ENCODE data around the gene SBNO1.
"Not testable (repeated sequence)": the region's sequence is repeated elsewhere in the genome, so short reads cannot be mapped to it uniquely, and the experiment has no call there.

The SBNO1 gene

GRCh38 chr12:123335490-123335889, 29.2 kb downstream of the SBNO1 start:
- H3K9ac ChIP-seq (ENCODE audit: low read depth, low read length), result no peak overlapping the region
- 96% methylated on average over 3 of the region's 3 CpGs for WGBS

GRCh38 chr12:123329799-123330198, 34.8 kb downstream of the SBNO1 start:
- Histone ChIP-seq H3K36me3 (ENCODE audit: insufficient read depth, low read length) (peaks cover 84% of the 10 kb centered on the region), H3K4me1 (ENCODE audit: insufficient read depth, low read length) (no peaks in the 10 kb centered on the region), H3K4me3 (ENCODE audit: low read length) (no peak overlapping the region), H3K27ac (ENCODE audit: low read depth, low read length) (no peak overlapping the region), H3K9ac (ENCODE audit: low read depth, low read length) (no peak overlapping the region), H3K9me3 (ENCODE audit: insufficient read depth, low read depth, low read length) (no peaks in the 10 kb centered on the region), H3K27me3 (ENCODE audit: insufficient read depth, low read length) (no peaks in the 10 kb centered on the region)
- 100% methylated on average over 1 of the region's 1 CpG for WGBS

More at GRCh38 chr12:123335490-123335889, 29.2 kb downstream of the SBNO1 start:
- no peaks in the 10 kb centered on the region for H3K27me3 ChIP-seq (ENCODE audit: insufficient read depth, low read length)
- no peak overlapping the region for H3K27ac ChIP-seq (ENCODE audit: low read depth, low read length)
- H3K4me1 ChIP-seq (ENCODE audit: insufficient read depth, low read length), result no peaks in the 10 kb centered on the region
- H3K4me3 ChIP-seq (ENCODE audit: low read length), result no peak overlapping the region
- H3K9me3 ChIP-seq (ENCODE audit: insufficient read depth, low read depth, low read length), result no peaks in the 10 kb centered on the region
- peaks cover 76% of the 10 kb centered on the region for H3K36me3 ChIP-seq (ENCODE audit: insufficient read depth, low read length)

- 96% methylated on average over 6 of the region's 6 CpGs for WGBS
- no peak overlapping the region for H3K4me3 ChIP-seq (ENCODE audit: low read length)
- H3K27me3 ChIP-seq (ENCODE audit: insufficient read depth, low read length), result no peaks in the 10 kb centered on the region
- H3K9me3 ChIP-seq (ENCODE audit: insufficient read depth, low read depth, low read length), result no peaks in the 10 kb centered on the region
- no peak overlapping the region for H3K9ac ChIP-seq (ENCODE audit: low read depth, low read length)
- peaks cover 100% of the 10 kb centered on the region for H3K36me3 ChIP-seq (ENCODE audit: insufficient read depth, low read length)
- no peaks in the 10 kb centered on the region for H3K4me1 ChIP-seq (ENCODE audit: insufficient read depth, low read length)
- H3K27ac ChIP-seq (ENCODE audit: low read depth, low read length), result no peak overlapping the region
Measured at GRCh38 chr12:123319826-123320225, 44.8 kb downstream of the SBNO1 start.

GRCh38 chr12:123319273-123319672, 45.4 kb downstream of the SBNO1 start:
- H3K9me3 ChIP-seq (ENCODE audit: insufficient read depth, low read depth, low read length), result no peaks in the 10 kb centered on the region
- H3K4me1 ChIP-seq (ENCODE audit: insufficient read depth, low read length), result no peaks in the 10 kb centered on the region
- peaks cover 100% of the 10 kb centered on the region for H3K36me3 ChIP-seq (ENCODE audit: insufficient read depth, low read length)
- H3K27ac ChIP-seq (ENCODE audit: low read depth, low read length), result no peak overlapping the region
- H3K27me3 ChIP-seq (ENCODE audit: insufficient read depth, low read length), result no peaks in the 10 kb centered on the region
- no peak overlapping the region for H3K9ac ChIP-seq (ENCODE audit: low read depth, low read length)
- no peak overlapping the region for H3K4me3 ChIP-seq (ENCODE audit: low read length)
- 90% methylated on average over 3 of the region's 3 CpGs for WGBS

GRCh38 chr12:123313046-123313445, 51.6 kb downstream of the SBNO1 start:
- H3K9ac ChIP-seq (ENCODE audit: low read depth, low read length); H3K4me3 ChIP-seq (ENCODE audit: low read length); H3K4me1 ChIP-seq (ENCODE audit: insufficient read depth, low read length); H3K27me3 ChIP-seq (ENCODE audit: insufficient read depth, low read length); H3K27ac ChIP-seq (ENCODE audit: low read depth, low read length); H3K9me3 ChIP-seq (ENCODE audit: insufficient read depth, low read depth, low read length): not testable (repeated sequence)
- H3K36me3 ChIP-seq (ENCODE audit: insufficient read depth, low read length), result peaks cover 96% of the 10 kb centered on the region
- WGBS, result 100% methylated on average over 1 of the region's 4 CpGs

GRCh38 chr12:123306200-123306599, 58.4 kb downstream of the SBNO1 start:
- H3K9me3 ChIP-seq (ENCODE audit: insufficient read depth, low read depth, low read length), result no peaks in the 10 kb centered on the region
- H3K27me3 ChIP-seq (ENCODE audit: insufficient read depth, low read length), result no peaks in the 10 kb centered on the region
- no peak overlapping the region for H3K4me3 ChIP-seq (ENCODE audit: low read length)
- peaks cover 97% of the 10 kb centered on the region for H3K36me3 ChIP-seq (ENCODE audit: insufficient read depth, low read length)
- WGBS, result 90% methylated on average over 3 of the region's 3 CpGs
- H3K9ac ChIP-seq (ENCODE audit: low read depth, low read length), result no peak overlapping the region
- no peaks in the 10 kb centered on the region for H3K4me1 ChIP-seq (ENCODE audit: insufficient read depth, low read length)
- no peak overlapping the region for H3K27ac ChIP-seq (ENCODE audit: low read depth, low read length)

GRCh38 chr12:123305136-123305535, 59.5 kb downstream of the SBNO1 start:
- peaks cover 99% of the 10 kb centered on the region for H3K36me3 ChIP-seq (ENCODE audit: insufficient read depth, low read length)
- H3K4me3 ChIP-seq (ENCODE audit: low read length), result no peak overlapping the region
- 94% methylated on average over 3 of the region's 3 CpGs for WGBS

GRCh38 chr12:123293178-123293760, 71.4 kb downstream of the SBNO1 start:
- Histone ChIP-seq H3K9me3 (ENCODE audit: insufficient read depth, low read depth, low read length) (no peaks in the 10 kb centered on the region), H3K9ac (ENCODE audit: low read depth, low read length) (no peak overlapping the region), H3K36me3 (ENCODE audit: insufficient read depth, low read length) (peaks cover 84% of the 10 kb centered on the region), H3K4me1 (ENCODE audit: insufficient read depth, low read length) (no peaks in the 10 kb centered on the region), H3K4me3 (ENCODE audit: low read length) (no peak overlapping the region), H3K27me3 (ENCODE audit: insufficient read depth, low read length) (no peaks in the 10 kb centered on the region), H3K27ac (ENCODE audit: low read depth, low read length) (no peak overlapping the region)
- 90% methylated on average over 9 of the region's 9 CpGs for WGBS

More at GRCh38 chr12:123305136-123305535, 59.5 kb downstream of the SBNO1 start:
- Histone ChIP-seq H3K27me3 (ENCODE audit: insufficient read depth, low read length) (no peaks in the 10 kb centered on the region), H3K9ac (ENCODE audit: low read depth, low read length) (no peak overlapping the region), H3K9me3 (ENCODE audit: insufficient read depth, low read depth, low read length) (no peaks in the 10 kb centered on the region), H3K27ac (ENCODE audit: low read depth, low read length) (no peak overlapping the region), H3K4me1 (ENCODE audit: insufficient read depth, low read length) (no peaks in the 10 kb centered on the region)

GRCh38 chr12:123289911-123290310, 74.7 kb downstream of the SBNO1 start:
- Histone ChIP-seq H3K27me3 (ENCODE audit: insufficient read depth, low read length) (no peaks in the 10 kb centered on the region), H3K9me3 (ENCODE audit: insufficient read depth, low read depth, low read length) (no peaks in the 10 kb centered on the region), H3K4me1 (ENCODE audit: insufficient read depth, low read length) (0 out of 2 replicates have a peak, but pooled peaks cover 4% of the 10 kb centered on the region), H3K27ac (ENCODE audit: low read depth, low read length) (no peak overlapping the region), H3K9ac (ENCODE audit: low read depth, low read length) (no peak overlapping the region), H3K36me3 (ENCODE audit: insufficient read depth, low read length) (peaks cover 52% of the 10 kb centered on the region), H3K4me3 (ENCODE audit: low read length) (no peak overlapping the region)
- 97% methylated on average over 11 of the region's 11 CpGs for WGBS

- 97% methylated on average over 20 of the region's 20 CpGs for WGBS
Measured at GRCh38 chr12:123288751-123289346, 75.8 kb downstream of the SBNO1 start.

GRCh38 chr12:123286652-123287373, 77.8 kb downstream of the SBNO1 start:
- Histone ChIP-seq H3K27me3 (ENCODE audit: insufficient read depth, low read length) (no peaks in the 10 kb centered on the region), H3K36me3 (ENCODE audit: insufficient read depth, low read length) (peaks cover 21% of the 10 kb centered on the region), H3K4me1 (ENCODE audit: insufficient read depth, low read length) (0 out of 2 replicates have a peak, but pooled peaks cover 4% of the 10 kb centered on the region), H3K9ac (ENCODE audit: low read depth, low read length) (no peak overlapping the region), H3K27ac (ENCODE audit: low read depth, low read length) (peak overlapping the region; percentile 23; the same call in 1 of the 2 replicates), H3K9me3 (ENCODE audit: insufficient read depth, low read depth, low read length) (no peaks in the 10 kb centered on the region), H3K4me3 (ENCODE audit: low read length) (no peak overlapping the region)
- 81% methylated on average over 9 of the region's 9 CpGs for WGBS

More at GRCh38 chr12:123288751-123289346, 75.8 kb downstream of the SBNO1 start:
- H3K27me3 ChIP-seq (ENCODE audit: insufficient read depth, low read length), result no peaks in the 10 kb centered on the region
- no peak overlapping the region for H3K27ac ChIP-seq (ENCODE audit: low read depth, low read length)
- H3K36me3 ChIP-seq (ENCODE audit: insufficient read depth, low read length), result peaks cover 42% of the 10 kb centered on the region
- H3K9me3 ChIP-seq (ENCODE audit: insufficient read depth, low read depth, low read length), result no peaks in the 10 kb centered on the region
- H3K9ac ChIP-seq (ENCODE audit: low read depth, low read length), result no peak overlapping the region
- 0 out of 2 replicates have a peak, but pooled peaks cover 4% of the 10 kb centered on the region for H3K4me1 ChIP-seq (ENCODE audit: insufficient read depth, low read length)
- no peak overlapping the region for H3K4me3 ChIP-seq (ENCODE audit: low read length)

Measured in HUES64 (cell line).